ENCODE measurements around the gene LPAR5. TPM values are rescaled to one million over a fixed set of nuclear protein-coding genes. Genes with fewer than 3 reads are reported as not detected.

LPAR5 gene
- total RNA-seq (2022; extraction: Qiagen RNA extraction; ENCODE audit: low read depth): 0.42 to 1.1 TPM (median 0.76 TPM) in 5 replicates

DNA sequence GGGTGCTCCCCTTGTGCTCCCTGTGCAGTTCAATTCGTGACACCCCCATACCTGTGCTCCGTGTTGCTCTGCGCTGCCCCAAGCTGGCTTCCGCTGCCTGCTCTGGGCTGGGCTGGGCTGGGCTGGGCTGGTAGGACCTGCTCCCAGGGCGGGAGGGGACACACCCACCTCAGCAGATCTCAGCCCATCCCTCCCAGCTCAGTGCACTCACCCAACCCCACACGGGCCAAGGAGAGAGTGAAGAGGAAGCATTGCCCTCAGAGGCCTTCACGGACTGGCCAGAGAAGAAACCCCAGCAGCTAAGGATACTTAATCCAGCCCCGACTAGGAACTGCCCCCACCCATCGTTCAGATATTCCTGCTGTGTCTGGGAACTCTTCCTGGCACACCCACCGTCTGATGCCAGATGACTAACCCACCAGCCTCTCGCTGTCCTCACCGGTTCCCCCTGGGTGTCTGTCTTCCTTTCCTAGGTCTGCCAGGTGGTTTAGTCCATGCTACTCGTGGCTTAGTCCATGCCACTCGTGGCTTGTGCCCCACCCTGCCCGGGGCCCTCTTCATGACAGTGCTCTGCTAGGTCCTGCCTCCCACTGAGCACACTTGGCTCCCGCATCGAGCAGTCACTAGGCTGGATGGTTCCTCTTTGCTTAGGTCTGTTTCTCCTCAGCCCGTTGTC is at the start of gene LPAR5:
Gene LPAR5 (minus strand): TSS at position 104 of the 676 bp plus-strand sequence. CDS start 14,711 bp downstream, outside the sequence.

DNA sequence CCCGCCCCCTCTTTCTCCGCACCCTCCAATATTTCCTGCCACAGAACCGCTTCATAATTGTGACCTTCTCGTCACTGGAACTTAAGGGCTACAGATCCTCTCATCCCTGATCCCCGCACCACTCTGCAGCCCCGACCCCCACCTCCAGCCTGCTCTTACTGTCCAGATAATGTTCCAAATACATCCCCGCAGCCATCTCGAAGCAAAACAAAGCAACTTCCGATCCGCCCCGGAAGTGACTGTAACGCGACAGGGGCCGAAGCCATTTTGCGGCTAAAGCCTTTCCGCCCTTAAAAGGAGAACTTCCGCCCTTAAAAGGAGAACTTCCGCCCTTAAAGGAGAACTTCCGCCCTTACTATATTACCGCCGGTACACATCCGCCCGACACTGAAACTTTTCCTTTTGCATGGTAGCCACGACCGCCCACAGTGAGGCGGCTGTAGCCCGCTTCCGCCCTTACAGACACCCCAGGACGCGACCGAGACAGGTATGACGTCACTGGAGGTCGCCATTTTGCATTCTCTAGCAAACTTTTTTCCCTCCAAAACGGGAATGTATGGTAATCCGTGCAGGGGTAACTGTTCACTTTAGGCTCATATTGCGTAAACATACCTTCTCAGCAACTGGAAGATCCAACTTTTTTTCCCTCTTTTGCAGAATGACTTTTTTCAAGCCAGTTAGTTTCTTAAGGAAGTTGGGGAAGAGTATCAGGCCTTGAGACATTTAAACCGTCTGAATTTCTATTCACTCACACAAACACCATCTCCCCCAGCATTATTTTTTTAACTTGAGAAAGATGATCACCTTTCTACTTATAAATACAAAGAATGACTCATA is 27.4 kb upstream of the LPAR5 start, which contains the start of gene ING4:
Gene ING4 (minus strand): TSS at position 214 of the 837 bp plus-strand sequence. CDS start 18 bp downstream, at position 196.

DNA sequence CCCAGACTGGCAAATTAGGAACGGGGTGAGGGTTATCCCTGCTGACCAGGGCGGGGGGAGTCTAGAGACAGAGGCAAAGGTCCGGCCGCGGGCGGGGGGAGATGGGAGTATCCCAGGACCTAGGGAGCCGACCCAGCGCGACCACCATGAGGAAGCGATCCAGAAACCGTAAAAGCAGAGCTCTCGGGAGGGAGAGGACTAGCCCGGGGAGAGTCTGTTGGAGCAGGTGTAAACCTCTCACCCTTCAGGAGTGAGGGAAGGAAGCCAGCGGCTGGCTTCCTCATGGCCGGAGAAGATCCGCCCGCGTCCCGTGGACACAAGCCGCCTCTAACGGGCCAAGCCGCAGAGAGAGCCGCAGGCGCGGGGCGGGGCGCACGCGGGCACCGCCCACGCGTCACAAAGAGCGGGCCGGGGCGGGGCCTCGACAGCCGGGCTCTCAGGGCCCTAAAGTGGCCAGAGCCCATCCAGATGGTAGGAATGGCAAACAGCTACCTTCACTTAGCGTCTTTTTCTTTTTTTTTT is 11.4 kb upstream of the LPAR5 start, which contains the start of gene ACRBP:
Gene ACRBP (minus strand): TSS at position 350 of the 522 bp plus-strand sequence. CDS start 66 bp downstream, at position 284.

Other genes with a start within 250 kb of the LPAR5 start
- gene CD27, start 191.0 kb downstream of the LPAR5 start, total RNA-seq (2022; extraction: Qiagen RNA extraction; ENCODE audit: low read depth): not detected in 5 replicates
- gene TAPBPL, start 183.9 kb downstream of the LPAR5 start, total RNA-seq (2022; extraction: Qiagen RNA extraction; ENCODE audit: low read depth): 2.4 to 3.8 TPM (median 3.7 TPM) in 5 replicates
- 9.0 to 12.6 TPM (median 12.2 TPM) in 5 replicates for gene VAMP1, start 165.3 kb downstream of the LPAR5 start, total RNA-seq (2022; extraction: Qiagen RNA extraction; ENCODE audit: low read depth)
- gene MRPL51, start 142.7 kb downstream of the LPAR5 start, total RNA-seq (2022; extraction: Qiagen RNA extraction; ENCODE audit: low read depth): 267 to 374 TPM (median 329 TPM) in 5 replicates
- gene NCAPD2, start 141.9 kb downstream of the LPAR5 start, total RNA-seq (2022; extraction: Qiagen RNA extraction; ENCODE audit: low read depth): 52.1 to 69.4 TPM (median 63.1 TPM) in 5 replicates
- 5,971 to 9,033 TPM (median 8,788 TPM) in 5 replicates for gene GAPDH, start 101.4 kb downstream of the LPAR5 start, total RNA-seq (2022; extraction: Qiagen RNA extraction; ENCODE audit: low read depth)
- 1.6 to 2.5 TPM (median 2.2 TPM) in 5 replicates for gene IFFO1, start 79.9 kb downstream of the LPAR5 start, total RNA-seq (2022; extraction: Qiagen RNA extraction; ENCODE audit: low read depth)
- gene NOP2, start 67.7 kb downstream of the LPAR5 start, total RNA-seq (2022; extraction: Qiagen RNA extraction; ENCODE audit: low read depth): 89.7 to 116 TPM (median 103 TPM) in 5 replicates
- 60.1 to 82.5 TPM (median 69.6 TPM) in 5 replicates for gene CHD4, start 28.6 kb downstream of the LPAR5 start, total RNA-seq (2022; extraction: Qiagen RNA extraction; ENCODE audit: low read depth)
- 0.29 to 0.48 TPM (median 0.38 TPM) in 4 of 5 replicates, not detected in the other for gene ACRBP, start 11.5 kb upstream of the LPAR5 start, total RNA-seq (2022; extraction: Qiagen RNA extraction; ENCODE audit: low read depth)
- 11.3 to 18.6 TPM (median 14.4 TPM) in 5 replicates for gene ING4, start 27.2 kb upstream of the LPAR5 start, total RNA-seq (2022; extraction: Qiagen RNA extraction; ENCODE audit: low read depth)
- 49.6 to 66.0 TPM (median 62.9 TPM) in 5 replicates for gene ZNF384, start 53.4 kb upstream of the LPAR5 start, total RNA-seq (2022; extraction: Qiagen RNA extraction; ENCODE audit: low read depth)
- 0.68 to 1.3 TPM (median 0.97 TPM) in 5 replicates for gene PIANP, start 64.9 kb upstream of the LPAR5 start, total RNA-seq (2022; extraction: Qiagen RNA extraction; ENCODE audit: low read depth)
- gene COPS7A, start 88.1 kb upstream of the LPAR5 start, total RNA-seq (2022; extraction: Qiagen RNA extraction; ENCODE audit: low read depth): 46.4 to 60.7 TPM (median 58.3 TPM) in 5 replicates
- gene MLF2, start 117.2 kb upstream of the LPAR5 start, total RNA-seq (2022; extraction: Qiagen RNA extraction; ENCODE audit: low read depth): 221 to 313 TPM (median 302 TPM) in 5 replicates
- 687 to 1,137 TPM (median 1,048 TPM) in 5 replicates for gene PTMS, start 130.4 kb upstream of the LPAR5 start, total RNA-seq (2022; extraction: Qiagen RNA extraction; ENCODE audit: low read depth)
- 0.79 to 2.2 TPM (median 1.6 TPM) in 5 replicates for gene LAG3, start 136.6 kb upstream of the LPAR5 start, total RNA-seq (2022; extraction: Qiagen RNA extraction; ENCODE audit: low read depth)
- not detected in 5 replicates for gene CD4, start 153.6 kb upstream of the LPAR5 start, total RNA-seq (2022; extraction: Qiagen RNA extraction; ENCODE audit: low read depth)
- 0.39 to 0.87 TPM (median 0.56 TPM) in 5 replicates for gene GPR162, start 185.9 kb upstream of the LPAR5 start, total RNA-seq (2022; extraction: Qiagen RNA extraction; ENCODE audit: low read depth)
- 14.2 to 32.8 TPM (median 27.5 TPM) in 5 replicates for gene P3H3, start 192.4 kb upstream of the LPAR5 start, total RNA-seq (2022; extraction: Qiagen RNA extraction; ENCODE audit: low read depth)
- gene GNB3, start 205.0 kb upstream of the LPAR5 start, total RNA-seq (2022; extraction: Qiagen RNA extraction; ENCODE audit: low read depth): 2.1 to 2.7 TPM (median 2.3 TPM) in 5 replicates
- gene CDCA3, start 215.3 kb upstream of the LPAR5 start, total RNA-seq (2022; extraction: Qiagen RNA extraction; ENCODE audit: low read depth): 68.4 to 85.8 TPM (median 72.7 TPM) in 5 replicates
- 76.4 to 97.4 TPM (median 80.0 TPM) in 5 replicates for gene USP5, start 216.2 kb upstream of the LPAR5 start, total RNA-seq (2022; extraction: Qiagen RNA extraction; ENCODE audit: low read depth)
- gene TPI1, start 231.6 kb upstream of the LPAR5 start, total RNA-seq (2022; extraction: Qiagen RNA extraction; ENCODE audit: low read depth): 1,281 to 1,662 TPM (median 1,628 TPM) in 5 replicates
- 19.2 to 36.2 TPM (median 30.5 TPM) in 5 replicates for gene SPSB2, start 237.3 kb upstream of the LPAR5 start, total RNA-seq (2022; extraction: Qiagen RNA extraction; ENCODE audit: low read depth)